ENCODE measurements around the gene GRIK5.
"Not testable (repeated sequence)": the region's sequence is repeated elsewhere in the genome, so short reads cannot be mapped to it uniquely, and the experiment has no call there.

Gene GRIK5, protein sequence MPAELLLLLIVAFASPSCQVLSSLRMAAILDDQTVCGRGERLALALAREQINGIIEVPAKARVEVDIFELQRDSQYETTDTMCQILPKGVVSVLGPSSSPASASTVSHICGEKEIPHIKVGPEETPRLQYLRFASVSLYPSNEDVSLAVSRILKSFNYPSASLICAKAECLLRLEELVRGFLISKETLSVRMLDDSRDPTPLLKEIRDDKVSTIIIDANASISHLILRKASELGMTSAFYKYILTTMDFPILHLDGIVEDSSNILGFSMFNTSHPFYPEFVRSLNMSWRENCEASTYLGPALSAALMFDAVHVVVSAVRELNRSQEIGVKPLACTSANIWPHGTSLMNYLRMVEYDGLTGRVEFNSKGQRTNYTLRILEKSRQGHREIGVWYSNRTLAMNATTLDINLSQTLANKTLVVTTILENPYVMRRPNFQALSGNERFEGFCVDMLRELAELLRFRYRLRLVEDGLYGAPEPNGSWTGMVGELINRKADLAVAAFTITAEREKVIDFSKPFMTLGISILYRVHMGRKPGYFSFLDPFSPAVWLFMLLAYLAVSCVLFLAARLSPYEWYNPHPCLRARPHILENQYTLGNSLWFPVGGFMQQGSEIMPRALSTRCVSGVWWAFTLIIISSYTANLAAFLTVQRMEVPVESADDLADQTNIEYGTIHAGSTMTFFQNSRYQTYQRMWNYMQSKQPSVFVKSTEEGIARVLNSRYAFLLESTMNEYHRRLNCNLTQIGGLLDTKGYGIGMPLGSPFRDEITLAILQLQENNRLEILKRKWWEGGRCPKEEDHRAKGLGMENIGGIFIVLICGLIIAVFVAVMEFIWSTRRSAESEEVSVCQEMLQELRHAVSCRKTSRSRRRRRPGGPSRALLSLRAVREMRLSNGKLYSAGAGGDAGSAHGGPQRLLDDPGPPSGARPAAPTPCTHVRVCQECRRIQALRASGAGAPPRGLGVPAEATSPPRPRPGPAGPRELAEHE

DNA sequence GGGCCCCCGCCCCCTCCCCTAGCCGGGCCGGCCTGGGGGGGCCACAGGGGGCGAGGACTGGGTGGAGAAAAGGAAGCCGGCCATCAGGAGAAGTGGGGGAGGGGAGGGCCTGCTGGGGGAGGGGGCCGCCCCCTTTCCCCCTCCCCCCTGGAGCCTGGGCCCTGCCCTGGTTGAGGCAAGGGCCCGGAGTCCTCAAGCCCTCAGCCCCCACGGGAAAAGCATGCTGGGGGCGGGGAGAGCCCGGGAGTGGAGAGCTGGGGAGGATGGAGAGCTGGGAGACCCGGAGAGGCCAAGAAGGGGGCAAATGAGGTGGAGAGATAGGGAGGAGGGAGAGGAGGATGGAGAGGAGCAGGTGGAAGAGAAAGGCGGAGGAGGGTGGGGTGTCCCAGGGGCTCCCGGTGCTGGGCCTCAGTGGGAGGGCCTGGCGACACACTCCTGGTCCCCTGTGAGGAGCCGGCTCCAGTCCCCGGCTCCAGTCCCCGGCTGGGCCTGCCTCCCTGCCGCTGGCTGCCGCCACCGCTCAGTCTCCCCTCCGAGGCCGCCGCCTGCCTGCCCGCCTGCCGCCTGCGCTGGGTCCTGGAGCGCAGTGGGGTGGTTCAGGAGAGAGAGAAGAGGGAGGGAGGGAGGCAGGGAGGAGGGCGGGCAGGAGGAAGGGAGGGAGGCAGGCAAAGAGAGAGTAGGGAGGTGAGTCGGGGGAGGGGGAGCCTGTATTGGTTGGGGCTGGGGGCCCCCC lies at the start of gene GRIK5:
Gene GRIK5, minus strand, starts transcription at position 588 of the 733 bp plus-strand sequence. CDS start 4,436 bp downstream, outside the sequence.
- no peak for DNase-seq (ENCODE audit: extremely low spot score, insufficient read length, low read depth)
- no peak for FAIRE-seq

DNA sequence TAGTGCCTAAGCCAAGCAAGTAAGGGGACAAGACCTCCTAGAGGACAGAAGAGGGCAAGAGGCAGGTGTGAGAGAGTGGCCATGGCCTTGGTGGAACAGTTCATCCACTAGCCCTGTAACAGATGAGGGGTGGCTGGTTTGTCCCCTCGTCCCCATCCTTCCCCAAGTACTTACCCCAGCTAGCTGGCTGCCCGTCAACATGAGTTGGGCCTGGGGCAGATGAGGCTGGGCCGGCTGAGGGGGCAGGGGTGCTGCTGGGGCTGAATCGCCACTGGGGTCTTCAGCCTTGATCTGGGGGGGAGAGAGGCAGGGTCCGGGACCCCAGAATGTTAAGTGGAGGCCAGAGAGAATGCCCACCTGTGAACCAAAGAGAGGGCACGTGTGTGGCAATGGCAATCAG lies 47.1 kb upstream of the GRIK5 start:
- FAIRE-seq, result no peak
- DNase-seq (ENCODE audit: extremely low spot score, insufficient read length, low read depth), result no peak

DNA sequence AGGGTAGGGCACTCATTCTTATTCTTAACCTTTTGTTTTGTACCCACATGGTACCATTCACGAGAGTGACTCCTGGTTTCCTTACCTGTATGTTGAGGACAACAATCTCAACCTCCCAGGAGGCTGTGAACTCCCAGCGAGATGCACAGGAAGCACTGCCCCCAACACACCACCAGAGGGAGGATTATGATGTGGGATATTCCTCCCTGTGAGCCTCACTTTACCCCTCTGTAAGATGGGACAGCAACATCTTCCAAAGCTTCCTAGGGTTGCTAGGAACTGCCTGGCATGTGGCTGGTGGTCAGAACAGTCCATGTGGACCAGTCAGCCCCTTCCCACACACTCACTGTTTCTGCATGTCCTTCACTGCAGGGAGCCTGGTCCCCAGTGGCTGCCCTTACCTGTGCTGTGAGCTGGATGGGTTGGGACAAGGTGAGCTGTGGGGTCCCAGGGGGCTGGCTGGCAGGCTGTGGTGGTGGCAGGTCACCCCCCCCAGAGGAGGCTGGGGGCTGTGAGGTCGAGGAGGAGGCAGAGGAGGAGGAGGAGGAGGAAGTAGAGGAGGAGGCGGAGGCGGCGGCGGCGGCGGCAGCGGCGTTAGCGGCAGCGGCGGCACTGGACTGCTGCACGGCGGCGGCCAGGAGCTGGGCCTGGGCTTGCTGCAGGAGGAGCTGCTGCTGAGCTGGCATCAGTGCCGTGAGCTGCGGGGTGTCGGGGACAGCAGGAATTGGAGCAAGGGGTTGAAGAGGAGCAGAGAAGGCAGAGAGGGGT lies 46.5 kb upstream of the GRIK5 start:
- FAIRE-seq (no peak), DNase-seq (ENCODE audit: extremely low spot score, insufficient read length, low read depth) (no peak)

DNA sequence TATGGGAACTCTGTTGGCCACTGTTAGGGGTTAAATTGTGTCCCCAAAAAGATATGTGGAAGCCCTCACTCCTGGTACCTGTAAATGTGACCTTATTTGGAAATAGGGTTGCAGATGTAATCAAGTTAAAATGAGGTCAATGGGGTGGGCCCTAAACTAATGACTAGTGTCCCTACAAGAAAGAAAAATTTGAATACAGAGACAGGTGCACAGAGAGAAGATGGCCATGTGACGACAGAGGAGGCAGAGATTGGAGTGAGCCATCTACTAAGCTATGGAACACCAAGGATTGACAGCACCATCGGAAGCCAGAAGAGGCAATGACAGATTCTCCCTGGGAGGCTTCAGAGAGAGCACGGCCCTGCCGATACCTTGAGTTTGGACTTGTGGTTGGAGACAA lies 45.7 kb upstream of the GRIK5 start:
- DNase-seq (ENCODE audit: extremely low spot score, insufficient read length, low read depth) (no peak), FAIRE-seq (no peak)

DNA sequence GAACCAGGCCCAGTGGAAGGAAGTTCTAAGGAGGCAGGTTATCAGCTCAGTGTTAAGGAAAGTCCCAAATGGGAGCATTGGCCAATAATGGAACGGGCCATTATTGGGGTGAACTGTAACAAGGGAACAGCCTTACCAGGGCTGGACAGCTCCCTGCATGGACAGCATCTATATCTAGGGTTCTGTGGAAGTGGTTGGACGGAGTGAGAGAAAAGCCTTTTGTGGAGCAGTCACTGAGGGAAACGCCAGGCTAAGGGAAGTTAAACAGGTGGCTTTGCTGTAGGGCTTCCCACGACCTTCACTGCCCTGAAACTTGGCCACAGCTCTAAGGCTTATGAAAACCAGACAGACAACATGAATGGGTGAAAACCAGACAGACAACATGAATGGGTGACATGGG lies 45.2 kb upstream of the GRIK5 start:
- DNase-seq (ENCODE audit: extremely low spot score, insufficient read length, low read depth), result no peak
- FAIRE-seq, result peak; percentile 46

DNA sequence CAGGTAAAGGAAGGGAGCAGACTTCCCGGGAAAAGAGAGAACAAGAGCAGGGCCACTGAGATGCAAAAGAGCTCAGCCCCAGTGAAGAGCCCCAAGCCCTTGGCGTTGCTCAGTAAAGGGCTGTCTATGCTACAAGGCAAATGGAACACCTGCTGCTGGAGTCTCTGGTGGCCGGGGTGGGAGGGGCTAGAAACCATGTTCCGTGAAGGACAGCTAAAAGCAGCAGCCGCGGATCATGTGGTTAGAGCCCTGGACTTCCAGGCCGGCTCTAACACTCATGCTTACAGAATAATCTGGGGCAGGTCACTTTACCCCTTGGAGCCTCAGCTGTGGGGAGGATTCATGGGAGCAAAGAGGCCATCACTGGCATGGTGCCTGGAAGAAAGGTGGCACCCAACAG lies 44.4 kb upstream of the GRIK5 start:
- no peak for DNase-seq (ENCODE audit: extremely low spot score, insufficient read length, low read depth)
- FAIRE-seq, result peak; percentile 94

DNA sequence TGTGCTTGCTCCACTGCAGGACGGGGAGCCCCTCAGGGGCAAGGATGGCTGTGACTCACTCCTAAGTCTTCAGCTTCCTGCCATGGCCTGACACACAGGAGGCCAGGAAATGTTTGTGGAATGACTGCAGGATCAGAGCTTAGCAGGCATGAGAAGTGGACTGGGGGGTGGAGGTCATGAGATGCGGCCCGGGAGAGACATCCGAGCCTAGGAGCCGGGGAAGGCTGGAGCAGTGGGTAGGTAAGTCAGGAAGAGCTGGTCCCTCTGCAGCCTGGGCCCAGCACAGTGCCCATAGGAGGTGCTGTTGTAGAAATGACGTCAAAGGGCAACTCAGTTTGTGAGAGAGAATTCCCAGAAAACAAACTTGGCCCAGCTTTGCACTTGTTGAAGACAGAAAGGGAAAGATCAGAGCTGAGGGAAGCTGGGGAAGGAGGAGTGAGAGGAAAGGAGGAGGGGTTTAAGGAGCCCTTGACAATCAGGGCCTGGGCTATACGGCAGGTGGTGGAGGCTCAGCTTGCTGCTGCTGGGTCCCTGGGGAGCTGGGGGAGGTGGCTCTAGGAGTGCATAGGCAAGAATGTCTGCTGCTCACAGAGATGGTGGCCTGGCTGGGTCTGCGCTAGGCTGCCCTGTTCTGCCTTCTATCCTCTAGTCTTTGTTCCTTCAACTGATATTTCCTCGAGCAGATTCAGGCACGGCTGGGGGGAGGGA lies 43.8 kb upstream of the GRIK5 start:
- FAIRE-seq (peak; percentile 31), DNase-seq (ENCODE audit: extremely low spot score, insufficient read length, low read depth) (no peak)

DNA sequence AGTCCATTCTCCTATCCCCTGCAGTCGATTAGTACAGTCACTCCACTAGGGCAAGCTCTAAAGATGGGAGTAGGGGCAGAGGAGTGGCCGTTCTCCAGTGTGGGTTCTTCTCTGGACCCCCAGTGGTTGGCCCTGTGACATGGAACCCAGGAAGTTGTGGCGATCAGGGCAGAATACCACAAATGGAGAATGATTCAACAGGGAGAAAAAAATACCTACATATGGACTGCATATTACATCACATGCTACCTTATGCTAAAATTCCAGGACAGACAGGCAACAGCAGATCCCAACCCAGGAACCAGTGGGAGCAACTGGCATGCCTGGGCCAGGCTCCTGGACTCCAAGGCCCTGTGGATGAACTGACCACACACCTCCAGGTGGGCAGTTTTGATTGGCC lies 41.8 kb upstream of the GRIK5 start:
- DNase-seq (ENCODE audit: extremely low spot score, insufficient read length, low read depth) (no peak), FAIRE-seq (no peak)

DNA sequence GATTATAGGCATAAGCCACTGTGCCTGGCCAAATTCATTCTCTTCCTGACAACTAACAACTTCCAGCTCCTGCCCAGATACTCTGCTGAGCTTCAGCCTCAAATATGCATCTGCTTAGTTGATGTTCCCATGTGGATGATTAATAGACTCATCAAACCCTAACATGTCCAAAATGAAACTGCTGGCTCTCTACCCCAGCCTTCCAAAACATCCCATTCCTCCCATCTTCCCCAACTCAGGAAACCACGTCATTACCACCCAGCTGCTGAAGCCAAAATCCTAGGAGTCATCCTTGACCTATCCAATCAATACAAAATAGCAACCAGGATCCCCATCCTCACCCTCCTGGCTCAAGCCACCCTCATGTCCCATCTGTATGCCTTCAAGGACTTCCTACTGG lies 41.4 kb upstream of the GRIK5 start:
- no peak for FAIRE-seq

DNA sequence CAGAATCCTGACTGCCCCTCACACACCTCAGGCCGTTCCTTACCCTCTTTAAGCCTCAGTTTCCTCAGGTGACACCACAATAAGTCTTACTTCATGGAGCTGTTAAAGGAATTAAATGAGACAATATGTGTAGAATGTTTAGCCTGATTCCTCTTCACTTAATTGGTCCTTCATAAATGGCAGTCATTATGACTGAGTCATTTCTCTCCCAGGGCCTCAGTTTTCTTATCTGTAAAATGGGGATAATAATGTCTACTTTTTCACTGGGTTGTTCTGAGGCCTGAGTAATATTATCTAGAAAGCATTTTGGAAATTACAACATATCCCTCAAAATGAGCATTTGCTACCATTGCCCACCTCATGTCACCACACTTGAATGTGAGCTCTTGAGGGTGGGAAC lies 40.7 kb upstream of the GRIK5 start:
- DNase-seq (ENCODE audit: extremely low spot score, insufficient read length, low read depth) (no peak), FAIRE-seq (no peak)

More for the DNA sequence above, 41.4 kb upstream of the GRIK5 start:
- DNase-seq (ENCODE audit: extremely low spot score, insufficient read length, low read depth), result no peak

DNA sequence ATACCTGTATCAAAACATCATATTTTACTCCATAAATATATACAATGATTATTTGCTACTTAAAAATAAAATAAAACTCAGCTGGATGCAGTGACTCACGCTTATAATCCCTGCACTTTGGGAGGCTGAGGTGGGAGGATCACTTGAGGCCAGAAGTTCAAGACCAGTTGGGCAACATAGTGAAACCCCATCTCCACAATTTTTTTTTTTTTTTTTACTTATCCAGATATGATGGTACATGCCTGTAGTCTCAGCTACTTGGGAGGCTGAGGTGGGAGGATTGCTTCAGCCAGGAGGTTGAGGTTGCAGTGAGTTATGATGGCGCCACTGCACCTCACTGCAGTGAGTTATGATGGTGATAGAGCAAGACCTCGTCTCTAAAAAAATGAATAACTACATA lies 39.9 kb upstream of the GRIK5 start:
- FAIRE-seq, result no peak
- DNase-seq (ENCODE audit: extremely low spot score, insufficient read length, low read depth), result no peak

DNA sequence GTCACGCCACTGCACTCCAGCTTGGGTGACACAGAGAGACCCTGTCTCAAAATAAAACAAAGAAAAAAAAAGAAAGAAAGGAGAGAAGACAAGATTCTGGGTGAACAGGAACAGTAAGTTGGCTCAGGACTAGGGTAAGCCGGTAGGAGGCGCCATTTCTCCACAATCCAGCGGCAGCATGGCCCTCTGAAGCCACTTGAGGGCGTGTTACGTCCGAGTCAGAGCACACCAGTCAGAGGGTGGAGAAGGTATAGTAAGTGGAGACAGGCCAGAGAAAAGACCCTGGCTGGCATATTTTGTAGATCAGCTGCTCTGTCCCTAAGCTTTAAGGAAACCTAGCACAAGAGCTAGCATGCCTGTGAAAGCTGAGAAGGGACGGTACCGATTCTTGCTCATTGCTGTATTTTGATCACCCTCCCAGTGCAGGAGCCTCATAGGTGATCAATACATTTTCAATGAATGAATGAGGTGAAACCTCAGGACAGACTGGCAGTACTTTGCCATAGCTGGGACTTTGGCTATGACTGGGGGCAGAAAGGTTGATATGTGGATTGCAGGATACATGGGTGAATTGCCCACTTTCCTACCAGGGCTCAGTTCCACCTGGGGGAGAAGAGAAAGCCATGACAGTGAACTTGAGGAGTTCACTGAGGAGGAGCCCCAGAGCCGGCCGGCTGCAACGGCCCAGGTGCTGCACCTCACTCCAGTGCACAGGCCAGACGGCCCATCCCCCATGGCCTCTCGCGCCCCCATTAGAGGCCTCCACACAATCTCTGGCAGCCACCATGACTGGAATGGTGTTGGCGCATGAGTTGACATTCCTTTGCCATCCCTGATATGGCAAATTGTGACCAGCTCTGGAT lies 38.8 kb upstream of the GRIK5 start:
- FAIRE-seq, result peak; percentile 96
- peak; percentile 68 for DNase-seq (ENCODE audit: extremely low spot score, insufficient read length, low read depth)

DNA sequence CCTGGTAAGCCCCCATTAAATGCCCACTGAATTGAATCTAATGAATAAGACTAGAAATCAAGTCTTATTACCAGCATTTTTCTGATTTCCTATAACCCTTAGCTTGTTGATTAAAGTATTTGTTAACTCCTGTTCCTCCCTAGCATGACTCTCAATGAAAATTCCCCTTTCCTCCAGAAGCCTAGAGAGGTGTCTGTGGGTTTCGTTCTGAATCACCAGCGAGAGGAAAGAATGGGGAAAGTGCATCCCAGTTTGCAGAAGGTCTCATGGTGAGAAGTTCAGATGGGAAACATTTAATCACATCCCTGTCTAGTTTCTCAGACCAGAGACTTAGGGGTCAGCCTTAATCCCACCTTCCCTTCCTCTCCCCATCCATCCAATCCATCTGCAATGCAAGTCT lies 35.4 kb upstream of the GRIK5 start:
- DNase-seq (ENCODE audit: extremely low spot score, insufficient read length, low read depth) (no peak), FAIRE-seq (no peak)

DNA sequence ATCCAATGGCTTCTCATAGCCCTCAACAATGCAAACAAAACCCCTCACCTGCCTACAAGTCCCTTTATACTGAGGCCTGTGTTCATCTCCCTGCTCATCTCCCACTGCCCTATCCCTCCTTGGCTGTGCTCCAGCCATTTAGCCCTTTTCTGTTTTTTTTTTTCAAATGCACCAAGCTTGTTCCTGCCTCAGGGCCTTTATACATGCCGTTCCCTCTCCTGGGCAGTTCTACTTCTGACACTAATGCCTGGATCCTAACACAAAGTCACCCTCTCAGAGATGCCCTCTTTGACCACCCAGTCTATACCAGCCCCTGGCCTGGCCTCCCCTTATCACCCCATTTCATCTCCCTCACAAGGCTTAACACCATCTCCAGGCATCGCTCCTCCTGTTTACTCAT lies 32.9 kb upstream of the GRIK5 start:
- no peak for FAIRE-seq
- DNase-seq (ENCODE audit: extremely low spot score, insufficient read length, low read depth), result no peak

DNA sequence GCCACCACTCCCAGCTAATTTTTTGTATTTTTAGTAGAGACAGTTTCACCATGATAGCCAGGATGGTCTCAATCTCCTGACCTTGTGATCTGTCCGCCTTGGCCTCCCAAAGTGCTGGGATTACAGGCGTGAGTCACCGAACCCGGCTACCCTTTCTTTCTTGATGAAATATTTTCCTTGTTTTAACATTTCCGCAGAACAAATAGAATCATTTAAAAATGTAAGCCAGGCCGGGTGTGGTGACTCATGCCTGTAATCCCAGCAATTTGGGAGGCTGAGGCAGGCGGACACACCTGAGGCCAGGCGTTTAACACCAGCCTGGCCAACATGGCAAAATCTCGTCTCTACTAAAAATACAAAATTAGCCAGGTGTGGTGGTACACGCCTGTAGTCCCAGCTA lies 30.2 kb upstream of the GRIK5 start:
- not testable (repeated sequence) for FAIRE-seq; DNase-seq (ENCODE audit: extremely low spot score, insufficient read length, low read depth)

DNA sequence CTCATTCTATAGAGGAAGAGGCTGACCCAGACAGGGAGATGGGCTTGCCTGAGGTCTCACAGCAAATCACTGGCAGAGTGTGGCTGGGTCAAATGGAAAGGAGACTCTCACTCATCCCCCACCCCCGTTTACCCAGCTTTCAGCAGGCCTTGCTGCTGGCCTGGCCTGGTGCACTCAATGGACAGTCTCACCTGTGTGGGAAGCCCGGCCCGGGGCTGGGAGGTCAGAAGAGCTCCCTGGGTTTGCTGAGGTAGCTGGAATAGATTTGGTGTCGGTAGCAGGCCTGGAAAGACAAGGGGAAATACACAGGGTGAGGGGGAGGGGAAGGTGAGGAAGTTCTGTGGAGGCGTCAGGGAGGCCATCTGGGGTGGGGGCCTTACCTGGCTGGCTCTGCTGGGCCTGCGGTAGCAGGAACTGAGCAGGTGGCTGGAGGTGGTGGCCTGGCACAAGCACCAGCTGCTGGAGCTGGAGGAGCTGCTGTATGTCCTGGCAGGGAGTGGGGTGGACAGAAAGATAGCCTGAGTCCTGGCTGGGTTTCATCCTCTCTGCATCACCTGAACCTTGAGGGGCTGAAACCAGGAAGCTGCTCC lies 29.4 kb upstream of the GRIK5 start:
- no peak for FAIRE-seq
- no peak for DNase-seq (ENCODE audit: extremely low spot score, insufficient read length, low read depth)

DNA sequence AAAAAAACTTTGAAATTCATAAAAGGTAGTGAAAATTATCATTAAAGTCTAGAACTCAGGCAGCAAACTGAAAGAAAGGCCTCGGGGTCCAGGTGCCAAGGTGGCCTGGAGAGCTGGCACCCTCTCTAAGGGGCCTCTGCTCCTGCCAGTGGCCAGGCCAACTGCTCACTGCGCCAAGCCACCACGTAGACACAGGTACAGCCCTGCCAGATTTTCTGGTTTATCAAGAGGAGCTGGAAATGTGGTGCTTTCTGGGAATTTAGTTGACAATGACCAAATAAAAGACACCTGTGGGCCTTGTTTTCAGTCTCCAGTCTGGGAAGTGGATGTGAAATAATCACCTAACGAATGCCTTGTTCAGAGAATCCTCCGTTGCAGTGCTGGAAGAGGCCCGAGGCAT lies 28.8 kb upstream of the GRIK5 start:
- DNase-seq (ENCODE audit: extremely low spot score, insufficient read length, low read depth) (no peak), FAIRE-seq (no peak)

DNA sequence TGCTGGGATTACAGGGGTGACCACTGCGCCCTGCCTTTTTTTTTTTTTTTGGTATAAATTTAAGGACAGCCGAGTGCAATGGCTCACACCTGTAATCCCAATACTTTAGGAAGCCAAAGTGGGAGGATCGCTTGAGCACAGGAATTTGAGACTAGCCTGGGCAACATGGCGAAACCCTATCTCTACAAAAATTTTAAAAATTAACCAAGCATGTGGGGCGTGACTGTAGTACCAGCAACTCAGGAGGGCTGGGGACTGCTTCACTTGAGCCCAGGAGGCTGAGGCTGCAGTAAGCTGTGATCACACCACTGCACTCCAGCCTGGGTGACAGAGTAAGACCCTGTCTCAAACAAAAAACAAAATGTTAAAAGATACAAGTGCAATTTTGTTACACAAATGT lies 27.5 kb upstream of the GRIK5 start:
- no peak for FAIRE-seq
- no peak for DNase-seq (ENCODE audit: extremely low spot score, insufficient read length, low read depth)

Measured in GM18507 (cell line).